GM11168 (cell line): Measurements from ENCODE around the gene FHOD3.

Source experiments
- in situ Hi-C: fragments of 300-500 bp; cut with MboI; formaldehyde crosslinking; loops from one replicate; pipeline ENCODE4 v1.12.0; 2022; ENCODE audit warnings: low sequenced_read_pairs; ENCODE audit not compliant: unreplicated experiment

Gene FHOD3

GRCh38 chr18:36595046-36595817, 297.7 kb downstream of the FHOD3 start:
- in situ Hi-C loops = no loop called here

GRCh38 chr18:36595818-36596215, 298.3 kb downstream of the FHOD3 start:
- in situ Hi-C loops = no loop called here

- in situ Hi-C loops = no loop called here
These were observed 300.1 kb downstream of the FHOD3 start for GRCh38 chr18:36597636-36598035.

GRCh38 chr18:36600548-36600947, 303.0 kb downstream of the FHOD3 start:
- in situ Hi-C loops = no loop called here

GRCh38 chr18:36601316-36601715, 303.8 kb downstream of the FHOD3 start:
- in situ Hi-C loops = no loop called here

GRCh38 chr18:36602071-36602470, 304.6 kb downstream of the FHOD3 start:
- in situ Hi-C loops = no loop called here

- in situ Hi-C loops = no loop called here
These were observed 305.1 kb downstream of the FHOD3 start for GRCh38 chr18:36602620-36603019.

GRCh38 chr18:36608107-36608506, 310.6 kb downstream of the FHOD3 start:
- in situ Hi-C loops = no loop called here

- in situ Hi-C loops = no loop called here
These were observed 312.7 kb downstream of the FHOD3 start for GRCh38 chr18:36610258-36610657.

- in situ Hi-C loops = no loop called here
These were observed 313.1 kb downstream of the FHOD3 start for GRCh38 chr18:36610661-36611060.

- in situ Hi-C loops = no loop called here
These were observed 315.6 kb downstream of the FHOD3 start for GRCh38 chr18:36613069-36613468.

GRCh38 chr18:36613810-36614209, 316.3 kb downstream of the FHOD3 start:
- in situ Hi-C loops = no loop called here

GRCh38 chr18:36620788-36621187, 323.3 kb downstream of the FHOD3 start:
- in situ Hi-C loops = no loop called here

GRCh38 chr18:36622610-36623009, 325.1 kb downstream of the FHOD3 start:
- in situ Hi-C loops = no loop called here

GRCh38 chr18:36623091-36623490, 325.6 kb downstream of the FHOD3 start:
- in situ Hi-C loops = no loop called here

GRCh38 chr18:36623681-36624190, 326.2 kb downstream of the FHOD3 start:
- in situ Hi-C loops = no loop called here

GRCh38 chr18:36624451-36625167, 327.1 kb downstream of the FHOD3 start:
- in situ Hi-C loops = no loop called here

- in situ Hi-C loops = no loop called here
These were observed 327.9 kb downstream of the FHOD3 start for GRCh38 chr18:36625386-36625785.

- in situ Hi-C loops = no loop called here
These were observed 330.1 kb downstream of the FHOD3 start for GRCh38 chr18:36627637-36628036.

- in situ Hi-C loops = no loop called here
These were observed 331.1 kb downstream of the FHOD3 start for GRCh38 chr18:36628435-36629137.

- in situ Hi-C loops = no loop called here
These were observed 331.6 kb downstream of the FHOD3 start for GRCh38 chr18:36629138-36629530.
